HG02885 (cell line): Measurements from ENCODE around the gene SLC22A3.
"Not testable (repeated sequence)": the region's sequence is repeated elsewhere in the genome, so short reads cannot be mapped to it uniquely, and the experiment has no call there.

Experiments
- ATAC-seq: cut with Tn5 transposase; IDR thresholded peaks from one replicate; pipeline ENCODE4 v1.9.1; 2021; ENCODE audit warnings: mild to moderate bottlenecking; ENCODE audit not compliant: unreplicated experiment, poor library complexity

The SLC22A3 gene

GRCh38 chr6:160348223-160349019 is at the start of gene SLC22A3:
TSS of gene SLC22A3 (plus strand) at chr6:160348378. CDS start at chr6:160348420, 42 bp downstream.
- ATAC-seq = no peak

GRCh38 chr6:160299559-160299958 is 48.6 kb upstream of the SLC22A3 start:
- ATAC-seq = no peak

GRCh38 chr6:160300076-160300695 is 48.0 kb upstream of the SLC22A3 start:
- ATAC-seq = no peak

GRCh38 chr6:160301339-160301738 is 46.8 kb upstream of the SLC22A3 start:
- no peak for ATAC-seq

- ATAC-seq = not testable (repeated sequence)
Measured at GRCh38 chr6:160302431-160303082, 45.6 kb upstream of the SLC22A3 start.

GRCh38 chr6:160303806-160304205 is 44.4 kb upstream of the SLC22A3 start:
- ATAC-seq = no peak

GRCh38 chr6:160305926-160306713 is 42.1 kb upstream of the SLC22A3 start:
- ATAC-seq = no peak

- ATAC-seq = no peak
Measured at GRCh38 chr6:160309718-160310117, 38.5 kb upstream of the SLC22A3 start.

GRCh38 chr6:160312900-160313299 is 35.3 kb upstream of the SLC22A3 start:
- ATAC-seq = no peak

- no peak for ATAC-seq
Measured at GRCh38 chr6:160315310-160315709, 32.9 kb upstream of the SLC22A3 start.

GRCh38 chr6:160316261-160316660 is 31.9 kb upstream of the SLC22A3 start:
- ATAC-seq = no peak

GRCh38 chr6:160319246-160319645 is 28.9 kb upstream of the SLC22A3 start:
- ATAC-seq = no peak

- ATAC-seq = no peak
Measured at GRCh38 chr6:160321729-160322505, 26.3 kb upstream of the SLC22A3 start.

GRCh38 chr6:160327981-160328380 is 20.2 kb upstream of the SLC22A3 start:
- ATAC-seq = no peak

GRCh38 chr6:160328447-160328846 is 19.7 kb upstream of the SLC22A3 start:
- no peak for ATAC-seq

GRCh38 chr6:160329188-160329587 is 19.0 kb upstream of the SLC22A3 start:
- no peak for ATAC-seq

- no peak for ATAC-seq
Measured at GRCh38 chr6:160330619-160331018, 17.6 kb upstream of the SLC22A3 start.

GRCh38 chr6:160331204-160331603 is 17.0 kb upstream of the SLC22A3 start:
- no peak for ATAC-seq

GRCh38 chr6:160331753-160332152 is 16.4 kb upstream of the SLC22A3 start:
- ATAC-seq = no peak

GRCh38 chr6:160333101-160333500 is 15.1 kb upstream of the SLC22A3 start:
- no peak for ATAC-seq
